GM10248 (cell line): ENCODE data around the gene CASQ2.

ENCODE experiments used
- CTCF ChIA-PET: fragments of 300-600 bp; sonication (Branson Sonifier 250); formaldehyde crosslinking; extraction: SDS; loops from one replicate; lab custom pipeline; 2021; ENCODE audit warnings: antibody characterized with exemption; lab: Yijun Ruan, JAX
- POLR2A ChIA-PET: fragments of 350-650 bp; sonication (Branson Sonifier 250); formaldehyde crosslinking; extraction: SDS; loops from one replicate; lab custom pipeline; 2020; ENCODE audit warnings: antibody characterized with exemption; lab: Yijun Ruan, JAX
- DNase-seq: peaks from one replicate; pipeline ENCODE4 v3.0.0; 2012; ENCODE audit errors: extremely low spot score
- CTCF ChIP-seq: IDR thresholded peaks from 2 replicates; pipeline ENCODE4 v1.5.1; 2012; ENCODE audit warnings: mild to moderate bottlenecking, low read depth; ENCODE audit errors: extremely low read depth, missing control alignments, control extremely low read depth

CASQ2 gene

GRCh38 chr1:115757326-115757725 lies 11.2 kb downstream of the CASQ2 start:
- DNase-seq, result no peak

GRCh38 chr1:115755456-115756370 lies 12.8 kb downstream of the CASQ2 start:
- no peak for DNase-seq
- no peak for TF ChIP-seq CTCF
- ChIA-PET CTCF (interaction anchor here (1.0 kb wide), 1 partner anchor 9 kb away, joined by 4 read pairs; no protein-coding TSS in a partner anchor), POLR2A (no interaction called here)

More at GRCh38 chr1:115757326-115757725, 11.2 kb downstream of the CASQ2 start:
- ChIA-PET POLR2A (no interaction called here), CTCF (interaction anchor here (0.7 kb wide), 1 partner anchor 16 kb away, joined by 3 read pairs; no protein-coding TSS in a partner anchor)
- no peak for TF ChIP-seq CTCF

- DNase-seq, result no peak
- ChIA-PET CTCF (no interaction called here), POLR2A (no interaction called here)
- TF ChIP-seq CTCF, result no peak
Observed at GRCh38 chr1:115753830-115754229, 14.7 kb downstream of the CASQ2 start.

GRCh38 chr1:115753361-115753760 lies 15.2 kb downstream of the CASQ2 start:
- DNase-seq, result no peak
- ChIA-PET CTCF (no interaction called here), POLR2A (no interaction called here)
- TF ChIP-seq CTCF, result no peak

- no peak for DNase-seq
- POLR2A ChIA-PET, result no interaction called here
- no peak for TF ChIP-seq CTCF
- CTCF ChIA-PET, result interaction anchor here (0.9 kb wide), 1 partner anchor 13 kb away, joined by 3 read pairs; no protein-coding TSS in a partner anchor
Observed at GRCh38 chr1:115748401-115749150, 19.9 kb downstream of the CASQ2 start.

- DNase-seq, result no peak
- ChIA-PET CTCF (no interaction called here), POLR2A (no interaction called here)
- TF ChIP-seq CTCF, result no peak
Observed at GRCh38 chr1:115746021-115746690, 22.4 kb downstream of the CASQ2 start.
